HL-60 (cell line): Measurements from ENCODE around the gene SLC22A12.

Experiments
- DNase-seq, 2 experiments: peaks; one replicate each; pipeline ENCODE4 v3.0.0-alpha.2; 2010 to 2020; ENCODE audit warnings: low read depth in 1 of 2, low spot score in 1 of 2
- H3K27ac ChIP-seq: fragments of 250-450 bp; sonication (Bioruptor Pico); replicated peaks from 2 replicates; pipeline ENCODE4 v1.5.1; 2020; ENCODE audit warnings: mild to moderate bottlenecking, moderate library complexity
- H3K27me3 ChIP-seq: fragments of 250-450 bp; sonication (Bioruptor Pico); 2 replicates; pipeline ENCODE4 v1.5.1; 2021; ENCODE audit warnings: mild to moderate bottlenecking, moderate library complexity; ENCODE audit not compliant: insufficient read depth, poor library complexity, severe bottlenecking
- H3K4me3 ChIP-seq: replicated peaks from 2 replicates; pipeline ENCODE4 v1.5.1; 2011; ENCODE audit warnings: mild to moderate bottlenecking, control low read depth, low read length; ENCODE audit not compliant: insufficient read depth
- GABPA ChIP-seq: IDR thresholded peaks from 2 replicates; pipeline ENCODE4 v1.6.1; 2012; ENCODE audit warnings: low read depth
- POLR2AphosphoS5 ChIP-seq: IDR thresholded peaks from 2 replicates; pipeline ENCODE4 v1.6.1; 2012; ENCODE audit warnings: low read depth
- SPI1 ChIP-seq: IDR thresholded peaks from 2 replicates; pipeline ENCODE4 v1.6.1; 2012; ENCODE audit warnings: low read depth, mild to moderate bottlenecking, borderline replicate concordance
- TF ChIP-seq, protein P1 (sequence below): IDR thresholded peaks from one replicate; pipeline ENCODE4 v1.5.1; 2011; ENCODE audit warnings: low read length, control low read depth, inconsistent platforms; ENCODE audit not compliant: insufficient read depth
- TF ChIP-seq, protein P2 (sequence below): IDR thresholded peaks from 2 replicates; pipeline ENCODE4 v1.6.1; 2012; ENCODE audit warnings: low read depth; ENCODE audit not compliant: insufficient replicate concordance

The SLC22A12 gene

DNA sequence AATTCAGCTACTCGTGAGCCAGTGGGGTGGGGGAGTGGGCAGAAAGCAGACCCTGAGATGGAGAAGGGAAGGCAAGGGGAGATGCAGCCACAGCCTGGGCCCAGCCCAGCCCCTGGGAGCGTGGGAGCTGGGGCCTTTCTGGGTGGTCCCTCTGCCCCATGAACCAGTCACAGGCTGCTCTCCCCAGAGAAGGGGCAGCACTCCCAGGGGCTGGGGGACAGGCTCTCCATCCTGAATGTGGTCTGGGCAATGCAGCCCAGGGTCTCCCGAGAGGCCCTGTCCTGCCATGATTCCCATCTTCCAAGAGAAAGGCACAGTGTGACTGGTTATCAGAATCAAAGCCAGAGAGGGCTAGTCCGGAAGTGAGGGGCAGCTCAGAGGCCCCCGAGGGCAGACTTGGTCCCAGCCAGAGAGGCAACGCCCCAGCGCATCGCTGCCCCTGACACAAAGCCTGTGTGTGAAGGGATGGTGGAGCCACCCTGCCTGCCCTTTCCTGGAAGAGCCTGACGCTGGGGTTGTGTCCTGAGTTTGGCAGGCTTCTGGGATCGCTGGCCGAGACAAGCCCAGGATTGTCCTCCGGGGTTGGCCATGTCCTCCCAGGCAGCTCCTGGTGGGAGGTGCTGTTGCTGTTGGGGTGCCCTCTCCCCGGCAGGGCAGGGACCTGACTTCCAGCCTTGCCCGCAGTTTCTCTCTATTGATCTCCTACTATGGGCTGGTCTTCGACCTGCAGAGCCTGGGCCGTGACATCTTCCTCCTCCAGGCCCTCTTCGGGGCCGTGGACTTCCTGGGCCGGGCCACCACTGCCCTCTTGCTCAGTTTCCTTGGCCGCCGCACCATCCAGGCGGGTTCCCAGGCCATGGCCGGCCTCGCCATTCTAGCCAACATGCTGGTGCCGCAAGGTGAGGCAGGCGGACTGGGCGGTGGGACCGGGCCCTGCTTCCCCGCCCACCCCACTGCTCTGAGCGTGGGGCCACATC lies 23.8 kb upstream of the SLC22A12 start:
- no peak overlapping the region for H3K27ac ChIP-seq
- no peaks in the 10 kb centered on the region for H3K27me3 ChIP-seq
- no peak overlapping the region for H3K4me3 ChIP-seq
- DNase-seq = no peak
- TF ChIP-seq SPI1 (no peak), POLR2AphosphoS5 (no peak), GABPA (no peak)
- TF ChIP-seq, protein P1, sequence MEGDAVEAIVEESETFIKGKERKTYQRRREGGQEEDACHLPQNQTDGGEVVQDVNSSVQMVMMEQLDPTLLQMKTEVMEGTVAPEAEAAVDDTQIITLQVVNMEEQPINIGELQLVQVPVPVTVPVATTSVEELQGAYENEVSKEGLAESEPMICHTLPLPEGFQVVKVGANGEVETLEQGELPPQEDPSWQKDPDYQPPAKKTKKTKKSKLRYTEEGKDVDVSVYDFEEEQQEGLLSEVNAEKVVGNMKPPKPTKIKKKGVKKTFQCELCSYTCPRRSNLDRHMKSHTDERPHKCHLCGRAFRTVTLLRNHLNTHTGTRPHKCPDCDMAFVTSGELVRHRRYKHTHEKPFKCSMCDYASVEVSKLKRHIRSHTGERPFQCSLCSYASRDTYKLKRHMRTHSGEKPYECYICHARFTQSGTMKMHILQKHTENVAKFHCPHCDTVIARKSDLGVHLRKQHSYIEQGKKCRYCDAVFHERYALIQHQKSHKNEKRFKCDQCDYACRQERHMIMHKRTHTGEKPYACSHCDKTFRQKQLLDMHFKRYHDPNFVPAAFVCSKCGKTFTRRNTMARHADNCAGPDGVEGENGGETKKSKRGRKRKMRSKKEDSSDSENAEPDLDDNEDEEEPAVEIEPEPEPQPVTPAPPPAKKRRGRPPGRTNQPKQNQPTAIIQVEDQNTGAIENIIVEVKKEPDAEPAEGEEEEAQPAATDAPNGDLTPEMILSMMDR = no peak
- TF ChIP-seq, protein P2, sequence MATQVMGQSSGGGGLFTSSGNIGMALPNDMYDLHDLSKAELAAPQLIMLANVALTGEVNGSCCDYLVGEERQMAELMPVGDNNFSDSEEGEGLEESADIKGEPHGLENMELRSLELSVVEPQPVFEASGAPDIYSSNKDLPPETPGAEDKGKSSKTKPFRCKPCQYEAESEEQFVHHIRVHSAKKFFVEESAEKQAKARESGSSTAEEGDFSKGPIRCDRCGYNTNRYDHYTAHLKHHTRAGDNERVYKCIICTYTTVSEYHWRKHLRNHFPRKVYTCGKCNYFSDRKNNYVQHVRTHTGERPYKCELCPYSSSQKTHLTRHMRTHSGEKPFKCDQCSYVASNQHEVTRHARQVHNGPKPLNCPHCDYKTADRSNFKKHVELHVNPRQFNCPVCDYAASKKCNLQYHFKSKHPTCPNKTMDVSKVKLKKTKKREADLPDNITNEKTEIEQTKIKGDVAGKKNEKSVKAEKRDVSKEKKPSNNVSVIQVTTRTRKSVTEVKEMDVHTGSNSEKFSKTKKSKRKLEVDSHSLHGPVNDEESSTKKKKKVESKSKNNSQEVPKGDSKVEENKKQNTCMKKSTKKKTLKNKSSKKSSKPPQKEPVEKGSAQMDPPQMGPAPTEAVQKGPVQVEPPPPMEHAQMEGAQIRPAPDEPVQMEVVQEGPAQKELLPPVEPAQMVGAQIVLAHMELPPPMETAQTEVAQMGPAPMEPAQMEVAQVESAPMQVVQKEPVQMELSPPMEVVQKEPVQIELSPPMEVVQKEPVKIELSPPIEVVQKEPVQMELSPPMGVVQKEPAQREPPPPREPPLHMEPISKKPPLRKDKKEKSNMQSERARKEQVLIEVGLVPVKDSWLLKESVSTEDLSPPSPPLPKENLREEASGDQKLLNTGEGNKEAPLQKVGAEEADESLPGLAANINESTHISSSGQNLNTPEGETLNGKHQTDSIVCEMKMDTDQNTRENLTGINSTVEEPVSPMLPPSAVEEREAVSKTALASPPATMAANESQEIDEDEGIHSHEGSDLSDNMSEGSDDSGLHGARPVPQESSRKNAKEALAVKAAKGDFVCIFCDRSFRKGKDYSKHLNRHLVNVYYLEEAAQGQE = no peak

- DNase-seq = no peak
- H3K27me3 ChIP-seq = no peaks in the 10 kb centered on the region
Measured at GRCh38 chr11:64568041-64568571, 22.9 kb upstream of the SLC22A12 start.

DNA sequence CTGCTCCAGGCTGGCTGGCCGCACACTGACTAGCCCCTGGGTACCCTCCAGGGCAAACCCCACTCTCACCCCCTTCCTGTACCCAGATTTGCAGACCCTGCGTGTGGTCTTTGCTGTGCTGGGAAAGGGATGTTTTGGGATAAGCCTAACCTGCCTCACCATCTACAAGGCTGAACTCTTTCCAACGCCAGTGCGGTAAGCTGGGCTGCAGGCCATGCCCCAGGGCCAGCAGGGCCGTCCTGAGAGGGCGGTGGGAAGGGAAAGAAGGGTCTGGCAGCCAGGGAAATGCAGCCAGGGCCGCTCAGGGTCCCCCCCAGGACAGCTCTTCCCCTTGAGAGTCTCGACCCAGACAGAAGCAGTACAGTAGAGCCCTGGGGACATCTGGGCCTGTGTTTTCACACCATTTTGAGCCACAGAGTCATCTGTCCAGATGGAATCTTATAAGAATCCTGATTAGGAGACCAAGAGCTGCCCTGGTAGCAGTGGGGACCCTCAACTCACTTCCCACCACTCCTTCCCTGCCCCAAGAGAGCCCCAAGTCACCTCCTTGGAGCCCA lies 22.4 kb upstream of the SLC22A12 start:
- Histone ChIP-seq H3K4me3 (no peak overlapping the region), H3K27ac (no peak overlapping the region), H3K27me3 (no peaks in the 10 kb centered on the region)
- DNase-seq = no peak
- no peak for TF ChIP-seq GABPA
- no peak for TF ChIP-seq POLR2AphosphoS5
- TF ChIP-seq SPI1 = no peak
- TF ChIP-seq, protein P2 = no peak
- TF ChIP-seq, protein P1 = no peak

More at GRCh38 chr11:64568041-64568571, 22.9 kb upstream of the SLC22A12 start:
- Histone ChIP-seq H3K4me3 (no peak overlapping the region), H3K27ac (no peak overlapping the region)
- TF ChIP-seq, protein P1 = no peak
- TF ChIP-seq GABPA (no peak), SPI1 (no peak)
